Activated CD4-positive, alpha-beta T cell treated with anti-CD3 and anti-CD28 coated beads, Interleukin-2, amount 10 ng/mL, durations not matched to agents 7 days and 5 days (primary cell): ENCODE measurements around the gene VWA5A. TPM values are rescaled to one million over a fixed set of nuclear protein-coding genes. Genes with fewer than 3 reads are reported as not detected.

Experiments used
- CTCF ChIA-PET: fragments of 350-600 bp; sonication (Branson Sonifier 250); formaldehyde crosslinking; loops from one replicate; lab custom pipeline; 2021; ENCODE audit warnings: antibody characterized with exemption; lab: Charles Lee
- POLR2A ChIA-PET: fragments of 350-600 bp; sonication (Branson Sonifier 250); formaldehyde crosslinking; loops from one replicate; lab custom pipeline; 2021; ENCODE audit warnings: antibody characterized with exemption; lab: Charles Lee
- DNase-seq: peaks from one replicate; pipeline ENCODE4 v3.0.0-alpha.2; 2020
- H3K27ac Mint-ChIP-seq: one replicate; pipeline ENCODE4 v1.8.0; 2021; ENCODE audit warnings: mild to moderate bottlenecking, moderate library complexity, mixed read lengths
- H3K27me3 Mint-ChIP-seq: one replicate; pipeline ENCODE4 v1.8.0; 2021; ENCODE audit warnings: mixed read lengths
- H3K36me3 Mint-ChIP-seq: one replicate; pipeline ENCODE4 v1.8.0; 2021; ENCODE audit warnings: low read depth, mixed read lengths
- H3K4me1 Mint-ChIP-seq: one replicate; pipeline ENCODE4 v1.8.0; 2021; ENCODE audit warnings: mixed read lengths
- H3K4me3 Mint-ChIP-seq: one replicate; pipeline ENCODE4 v1.8.0; 2021; ENCODE audit warnings: mild to moderate bottlenecking, moderate library complexity, mixed read lengths
- H3K9me3 Mint-ChIP-seq: one replicate; pipeline ENCODE4 v1.8.0; 2021; ENCODE audit warnings: mixed read lengths
- total RNA-seq, 2 experiments: library from RNA; stranded (reverse); gene quantifications; one replicate each; pipeline ENCODE4 v1.2.3, GENCODE V29; 2021

Gene VWA5A
- total RNA-seq, 2 experiments from 2014 or later, result 6.7 to 6.8 TPM

DNA sequence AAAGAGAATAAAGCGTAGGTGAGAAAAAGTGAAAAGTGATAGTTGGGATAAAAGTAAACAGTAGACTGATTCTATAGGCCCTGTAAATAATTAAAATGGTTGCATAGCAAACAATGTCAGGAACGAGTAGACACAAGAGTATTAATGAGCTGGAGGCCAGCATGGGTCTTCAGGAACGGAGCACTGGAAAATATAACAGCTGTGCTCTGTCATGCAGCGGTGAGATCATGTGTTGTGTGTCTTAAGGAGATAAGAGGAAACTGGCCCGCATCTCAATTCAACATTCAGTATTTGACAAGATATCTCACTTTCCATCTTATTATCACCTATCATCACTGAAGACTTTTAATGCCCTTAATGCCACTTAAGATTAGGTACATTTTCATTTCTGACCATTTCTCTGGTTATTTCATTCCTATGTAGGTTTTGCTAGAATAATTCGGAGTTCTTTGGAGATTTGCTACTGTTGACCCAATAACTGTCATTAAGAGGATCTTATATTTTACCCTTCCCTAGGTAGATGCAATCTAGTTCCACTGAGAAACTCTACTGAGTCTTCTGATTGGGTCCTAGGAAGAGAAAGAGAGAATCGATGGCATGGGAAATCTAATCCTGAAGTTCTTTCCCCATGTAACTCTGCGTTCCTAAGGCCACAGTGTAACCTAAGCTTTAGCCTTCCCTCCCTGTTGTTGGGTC, 35.5 kb upstream of the VWA5A start:
- POLR2A ChIA-PET, result no interaction called here

DNA sequence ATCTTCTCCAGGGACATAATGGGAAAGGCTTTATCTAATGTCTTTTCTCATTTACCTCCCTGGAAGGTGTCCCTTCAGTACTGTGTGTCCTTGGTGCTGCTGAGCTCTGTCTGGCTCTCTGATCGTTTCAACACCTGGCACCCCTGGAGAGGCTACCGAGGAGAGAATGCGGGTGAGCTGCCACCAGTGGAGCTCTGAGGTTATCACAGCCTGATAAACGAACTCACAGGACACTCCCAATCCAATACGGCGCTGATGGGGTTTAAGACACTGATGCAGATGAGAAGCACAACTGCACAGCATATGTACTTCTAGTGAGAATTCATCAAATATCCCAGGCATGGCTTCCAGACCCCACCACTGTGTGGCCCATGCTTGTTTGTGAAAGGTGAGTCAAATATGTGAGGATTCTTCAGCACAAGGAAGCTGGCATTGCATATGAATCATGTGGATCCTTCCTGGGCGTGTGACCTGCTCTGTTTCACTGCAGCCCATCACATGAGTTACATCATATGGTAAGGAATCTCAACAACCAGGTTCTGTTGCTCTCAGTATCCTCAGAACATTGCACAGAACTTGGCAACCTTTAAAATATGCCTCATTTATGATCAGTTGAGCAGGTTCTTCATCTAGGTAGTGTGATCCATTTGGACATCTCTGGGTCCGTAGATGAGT, 34.8 kb upstream of the VWA5A start:
- peaks cover 34% of the 10 kb centered on the region for H3K27me3 Mint-ChIP-seq
- CTCF ChIA-PET, result no interaction called here
- no peaks in the 10 kb centered on the region for H3K36me3 Mint-ChIP-seq
- no peaks in the 10 kb centered on the region for H3K9me3 Mint-ChIP-seq
- DNase-seq, result no peak
- H3K4me1 Mint-ChIP-seq, result peaks cover 2% of the 10 kb centered on the region
- POLR2A ChIA-PET, result no interaction called here
- no peak overlapping the region for H3K27ac Mint-ChIP-seq
- no peak overlapping the region for H3K4me3 Mint-ChIP-seq

More for the DNA sequence above, 35.5 kb upstream of the VWA5A start:
- CTCF ChIA-PET, result no interaction called here
- DNase-seq, result no peak
- H3K4me3 Mint-ChIP-seq, result no peak overlapping the region
- peaks cover 2% of the 10 kb centered on the region for H3K4me1 Mint-ChIP-seq
- no peaks in the 10 kb centered on the region for H3K9me3 Mint-ChIP-seq
- H3K27me3 Mint-ChIP-seq, result peaks cover 37% of the 10 kb centered on the region
- no peak overlapping the region for H3K27ac Mint-ChIP-seq
- no peaks in the 10 kb centered on the region for H3K36me3 Mint-ChIP-seq

DNA sequence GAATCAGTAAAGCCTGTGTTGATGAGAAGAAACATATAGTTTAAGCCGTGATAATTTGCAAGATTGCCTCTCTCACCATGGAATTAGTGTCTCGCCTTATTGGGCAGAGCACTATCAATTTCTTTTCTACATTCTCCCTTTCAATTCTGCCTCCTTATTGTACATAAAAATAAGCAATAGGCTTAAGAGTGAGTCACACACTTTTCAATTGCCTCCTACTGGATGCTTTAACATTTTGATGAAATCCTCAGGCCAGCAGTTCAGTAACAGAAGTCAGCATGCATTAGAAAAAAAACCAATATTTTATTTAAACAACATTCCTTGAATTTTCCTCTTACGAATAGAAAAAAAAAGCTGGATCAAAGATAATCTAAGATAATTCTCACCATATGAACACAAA, 33.8 kb upstream of the VWA5A start:
- Mint-ChIP-seq H3K36me3 (no peaks in the 10 kb centered on the region), H3K4me3 (no peak overlapping the region), H3K9me3 (no peaks in the 10 kb centered on the region), H3K4me1 (no peaks in the 10 kb centered on the region), H3K27me3 (peaks cover 33% of the 10 kb centered on the region), H3K27ac (no peak overlapping the region)
- ChIA-PET CTCF (no interaction called here), POLR2A (no interaction called here)
- no peak for DNase-seq

DNA sequence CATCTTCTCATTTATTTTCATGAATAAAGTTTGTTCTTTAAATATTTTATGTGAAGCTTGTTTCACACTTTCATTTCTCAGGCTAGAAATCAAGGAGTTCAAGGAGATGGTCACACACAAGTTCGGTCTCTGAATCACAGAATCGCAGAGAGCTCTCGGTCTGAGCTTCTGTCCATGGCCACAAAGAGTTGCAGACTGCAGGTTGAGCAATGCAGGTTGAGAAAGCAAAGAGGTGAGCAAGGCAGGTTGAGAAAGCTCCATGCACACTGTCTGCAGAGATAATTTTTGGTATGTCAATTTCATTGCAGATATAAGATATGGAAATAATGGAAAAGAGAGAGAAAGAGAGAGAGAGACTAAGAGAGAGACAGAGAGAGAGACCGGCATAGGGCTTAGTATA, 32.9 kb upstream of the VWA5A start:
- no peaks in the 10 kb centered on the region for H3K4me1 Mint-ChIP-seq
- H3K27me3 Mint-ChIP-seq, result peaks cover 27% of the 10 kb centered on the region
- no peak overlapping the region for H3K27ac Mint-ChIP-seq
- H3K36me3 Mint-ChIP-seq, result no peaks in the 10 kb centered on the region
- H3K4me3 Mint-ChIP-seq, result no peak overlapping the region
- CTCF ChIA-PET, result no interaction called here
- POLR2A ChIA-PET, result no interaction called here
- no peaks in the 10 kb centered on the region for H3K9me3 Mint-ChIP-seq
- no peak for DNase-seq

DNA sequence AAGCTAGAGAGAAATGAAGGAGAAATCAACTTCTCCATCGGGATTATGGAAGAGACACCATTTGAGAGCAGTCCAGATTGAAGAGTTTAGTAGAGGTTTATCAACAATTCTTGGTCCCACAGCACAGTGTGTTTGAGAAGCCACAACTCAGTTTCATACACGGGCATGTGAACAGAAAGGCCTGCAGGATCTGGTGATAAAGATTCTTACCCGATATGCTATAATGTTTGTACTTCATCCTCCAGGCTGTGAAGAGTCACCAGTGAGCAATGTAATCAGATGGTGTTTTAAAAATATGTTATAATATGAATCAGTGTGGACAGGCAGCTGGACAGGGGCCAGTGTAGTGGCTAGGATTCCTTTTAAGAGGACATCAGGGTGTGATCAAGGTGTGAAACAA, 29.7 kb upstream of the VWA5A start:
- CTCF ChIA-PET, result no interaction called here

DNA sequence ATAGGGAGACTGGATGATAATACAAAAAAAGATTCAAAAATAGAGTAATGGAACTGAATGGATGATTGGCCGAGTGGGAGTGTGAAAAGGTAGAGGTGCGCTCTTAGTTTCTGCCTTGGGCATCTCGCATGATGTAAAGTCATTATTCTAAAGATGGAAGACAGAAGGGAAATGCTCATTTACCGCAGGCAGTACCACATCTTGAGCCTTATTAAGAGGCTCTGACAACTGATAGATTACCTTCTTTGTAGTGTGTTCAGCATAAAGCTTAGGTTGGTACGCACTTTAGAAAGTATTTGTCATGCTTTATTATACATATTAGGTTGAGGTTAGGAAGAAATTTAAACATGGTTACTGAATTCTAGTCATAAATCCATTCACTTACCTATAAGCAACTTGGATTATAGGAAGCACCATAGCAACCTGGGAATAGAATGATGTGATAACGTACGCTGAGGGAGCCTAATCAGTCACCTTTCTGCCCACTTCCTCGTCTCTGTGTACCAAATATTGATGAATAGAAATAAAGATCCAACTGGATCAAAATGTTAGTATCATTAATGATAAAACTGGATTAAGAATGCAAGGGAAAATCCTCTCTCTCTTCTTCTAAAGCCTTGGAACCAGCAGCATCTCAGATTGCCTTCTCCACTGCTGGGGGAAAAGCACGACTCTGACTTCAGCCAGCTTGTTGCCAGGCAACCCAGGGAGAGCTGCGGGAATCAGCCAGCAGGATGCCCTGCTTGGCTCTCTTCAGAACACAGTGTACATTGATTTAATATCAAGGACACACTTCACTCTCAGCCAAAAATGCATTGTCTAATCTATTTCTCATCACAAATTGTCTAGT, 29.0 kb upstream of the VWA5A start:
- ChIA-PET POLR2A (no interaction called here), CTCF (no interaction called here)
- Mint-ChIP-seq H3K36me3 (no peaks in the 10 kb centered on the region), H3K4me1 (no peaks in the 10 kb centered on the region), H3K4me3 (no peak overlapping the region), H3K27ac (no peak overlapping the region), H3K9me3 (no peaks in the 10 kb centered on the region), H3K27me3 (peaks cover 29% of the 10 kb centered on the region)
- no peak for DNase-seq

More for the DNA sequence above, 29.7 kb upstream of the VWA5A start:
- POLR2A ChIA-PET, result no interaction called here
- no peaks in the 10 kb centered on the region for H3K36me3 Mint-ChIP-seq
- H3K9me3 Mint-ChIP-seq, result no peaks in the 10 kb centered on the region
- no peak overlapping the region for H3K4me3 Mint-ChIP-seq
- H3K27ac Mint-ChIP-seq, result no peak overlapping the region
- H3K27me3 Mint-ChIP-seq, result peaks cover 26% of the 10 kb centered on the region
- no peaks in the 10 kb centered on the region for H3K4me1 Mint-ChIP-seq
- DNase-seq, result no peak

DNA sequence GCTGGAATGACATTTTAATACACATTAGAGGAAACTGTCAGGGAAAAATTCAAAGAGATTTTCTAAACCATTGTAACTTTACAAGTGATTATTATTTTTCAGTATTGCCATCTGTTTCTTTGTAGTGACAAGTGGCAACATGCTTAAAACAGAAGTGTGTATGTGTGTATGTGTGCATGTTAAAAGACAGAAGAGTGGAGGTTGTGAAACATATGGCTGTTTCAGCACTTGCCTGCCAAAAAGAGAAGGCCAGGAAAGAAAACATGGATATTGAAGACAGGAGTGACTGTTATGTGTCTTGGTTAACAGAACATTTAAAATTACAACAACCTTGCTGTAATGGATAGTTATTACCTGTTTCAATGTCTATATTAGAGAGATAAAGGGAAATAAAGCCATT, 24.3 kb upstream of the VWA5A start:
- Mint-ChIP-seq H3K4me1 (no peaks in the 10 kb centered on the region), H3K4me3 (no peak overlapping the region), H3K9me3 (no peaks in the 10 kb centered on the region), H3K36me3 (no peaks in the 10 kb centered on the region), H3K27ac (no peak overlapping the region), H3K27me3 (peaks cover 23% of the 10 kb centered on the region)
- DNase-seq, result no peak
- POLR2A ChIA-PET, result no interaction called here
- CTCF ChIA-PET, result no interaction called here

DNA sequence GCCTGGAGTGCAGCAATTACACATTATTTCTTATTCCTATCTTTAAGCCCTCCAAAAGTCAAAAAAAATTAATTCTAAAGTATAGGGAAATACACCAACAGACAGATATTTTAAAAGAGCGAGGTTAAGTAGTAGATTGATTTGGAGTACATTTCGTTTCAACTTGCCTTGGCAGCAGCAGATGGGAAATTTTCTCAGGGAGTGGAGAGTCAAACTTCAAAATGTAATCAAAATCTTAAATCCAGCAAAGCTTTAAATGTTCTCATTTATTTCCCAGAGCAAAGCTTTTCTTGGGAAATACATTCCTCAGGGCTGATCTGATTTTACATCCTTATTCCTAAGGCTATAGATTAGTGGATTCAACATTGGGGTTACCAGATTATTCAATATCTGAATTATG, 21.9 kb upstream of the VWA5A start:
- peaks cover 22% of the 10 kb centered on the region for H3K27me3 Mint-ChIP-seq
- no peaks in the 10 kb centered on the region for H3K36me3 Mint-ChIP-seq
- no peak overlapping the region for H3K4me3 Mint-ChIP-seq
- H3K9me3 Mint-ChIP-seq, result no peaks in the 10 kb centered on the region
- POLR2A ChIA-PET, result no interaction called here
- no peak overlapping the region for H3K27ac Mint-ChIP-seq
- CTCF ChIA-PET, result no interaction called here
- no peak for DNase-seq
- no peaks in the 10 kb centered on the region for H3K4me1 Mint-ChIP-seq

DNA sequence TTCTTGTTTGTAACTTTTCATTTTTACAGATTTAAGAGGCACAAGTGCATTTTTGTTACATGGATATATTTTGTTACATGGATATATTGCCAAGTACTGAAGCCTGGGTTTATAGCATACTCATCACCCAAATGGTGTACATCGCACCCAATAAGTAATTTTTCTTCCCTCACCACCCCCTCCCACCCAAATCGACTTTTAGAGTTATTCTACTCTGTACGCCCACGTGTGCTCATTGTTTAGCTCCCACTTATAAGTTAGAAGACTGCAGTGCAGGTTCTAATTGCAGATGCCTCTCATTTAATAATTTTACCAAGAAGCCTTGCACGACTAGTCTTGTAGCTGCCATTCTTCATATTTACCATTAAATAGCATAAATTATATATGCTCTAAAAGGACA, 20.5 kb upstream of the VWA5A start:
- no peak for DNase-seq
- Mint-ChIP-seq H3K9me3 (no peaks in the 10 kb centered on the region), H3K27me3 (peaks cover 22% of the 10 kb centered on the region), H3K4me1 (no peaks in the 10 kb centered on the region), H3K27ac (no peak overlapping the region), H3K36me3 (no peaks in the 10 kb centered on the region), H3K4me3 (no peak overlapping the region)
- CTCF ChIA-PET, result no interaction called here
- POLR2A ChIA-PET, result no interaction called here

DNA sequence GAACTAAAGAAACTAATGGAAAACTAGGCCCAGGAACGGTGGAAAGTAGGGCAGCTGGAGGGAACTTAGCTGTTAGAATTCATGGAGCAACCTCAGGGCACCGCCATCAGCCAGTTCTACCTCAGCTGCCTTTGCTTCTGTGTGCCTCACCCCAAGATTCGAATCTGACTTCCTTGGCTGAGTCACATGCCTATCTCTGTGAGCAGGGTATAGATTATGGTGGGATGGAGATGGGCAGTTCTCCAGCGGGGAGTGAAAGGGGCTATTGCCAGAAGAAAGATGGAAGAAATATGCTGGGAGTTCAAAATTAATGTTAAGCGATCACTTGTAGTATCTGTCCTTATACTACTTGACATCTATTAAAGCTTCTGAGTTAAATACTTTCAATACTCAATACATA, 18.9 kb upstream of the VWA5A start:
- POLR2A ChIA-PET, result no interaction called here

DNA sequence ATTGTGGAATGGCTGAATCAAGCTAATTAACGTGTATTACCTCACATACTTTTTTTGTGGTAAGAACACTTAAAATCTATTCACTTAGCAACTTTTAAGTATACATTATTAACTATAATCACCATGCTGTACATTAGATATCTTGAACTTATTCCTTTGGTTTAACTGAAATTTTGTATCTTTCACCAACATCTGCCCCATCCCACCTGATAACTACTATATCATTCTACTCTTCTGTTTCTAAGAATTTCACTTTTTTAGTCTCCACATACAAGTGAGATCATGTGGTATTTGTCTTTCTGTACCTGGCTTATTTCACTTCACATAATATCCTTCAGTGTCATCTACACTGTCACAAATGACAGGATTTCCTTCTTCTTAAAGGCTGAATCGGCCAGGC, 17.1 kb upstream of the VWA5A start:
- CTCF ChIA-PET, result no interaction called here
- POLR2A ChIA-PET, result no interaction called here
- Mint-ChIP-seq H3K4me1 (no peaks in the 10 kb centered on the region), H3K9me3 (no peaks in the 10 kb centered on the region), H3K36me3 (no peaks in the 10 kb centered on the region), H3K27me3 (peaks cover 25% of the 10 kb centered on the region), H3K4me3 (no peak overlapping the region), H3K27ac (no peak overlapping the region)
- no peak for DNase-seq

More for the DNA sequence above, 18.9 kb upstream of the VWA5A start:
- no peaks in the 10 kb centered on the region for H3K36me3 Mint-ChIP-seq
- no peak for DNase-seq
- H3K4me3 Mint-ChIP-seq, result no peak overlapping the region
- peaks cover 20% of the 10 kb centered on the region for H3K27me3 Mint-ChIP-seq
- H3K4me1 Mint-ChIP-seq, result no peaks in the 10 kb centered on the region
- H3K27ac Mint-ChIP-seq, result no peak overlapping the region
- no peaks in the 10 kb centered on the region for H3K9me3 Mint-ChIP-seq
- CTCF ChIA-PET, result no interaction called here

DNA sequence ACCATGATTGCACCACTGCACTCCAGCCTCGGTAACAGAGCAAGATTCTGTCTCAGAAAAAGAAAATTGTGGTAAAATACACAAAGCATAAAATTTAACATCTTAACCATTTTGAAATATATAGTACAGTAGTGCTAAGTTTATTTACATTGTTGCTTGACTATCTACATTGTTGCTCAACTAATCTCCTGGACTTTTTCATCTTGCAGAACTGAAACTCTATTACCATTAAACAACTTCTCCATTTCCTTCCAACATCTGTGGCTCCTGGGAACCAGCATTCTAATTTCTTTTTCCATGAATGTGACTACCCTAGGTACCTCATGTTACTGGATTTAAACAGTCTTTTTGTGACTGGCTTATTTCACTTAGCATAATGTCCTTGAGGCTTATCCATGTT, 13.5 kb upstream of the VWA5A start:
- Mint-ChIP-seq H3K36me3 (no peaks in the 10 kb centered on the region), H3K4me1 (no peaks in the 10 kb centered on the region), H3K4me3 (no peak overlapping the region), H3K27ac (no peak overlapping the region), H3K9me3 (no peaks in the 10 kb centered on the region), H3K27me3 (peaks cover 35% of the 10 kb centered on the region)
- ChIA-PET POLR2A (no interaction called here), CTCF (no interaction called here)
- no peak for DNase-seq

DNA sequence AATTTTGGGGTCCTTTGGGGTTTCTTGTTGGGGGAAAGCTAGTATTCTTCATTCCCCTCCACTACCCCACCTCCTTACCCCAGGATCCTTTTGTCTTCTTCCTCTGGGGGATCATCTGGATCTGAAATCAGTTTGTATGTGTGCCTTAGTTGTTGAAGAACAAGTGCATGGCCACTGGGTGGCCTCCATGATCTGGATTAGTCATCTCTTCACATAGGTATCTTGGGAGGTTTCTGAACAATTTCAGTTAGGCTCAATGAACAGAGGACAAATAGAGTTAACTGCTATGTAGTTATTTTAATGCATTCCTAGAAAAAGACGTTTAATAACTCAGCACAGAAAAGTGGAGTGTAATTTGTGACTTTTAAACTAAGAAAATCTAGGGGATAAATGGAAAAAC, 7.1 kb upstream of the VWA5A start:
- Mint-ChIP-seq H3K36me3 (no peaks in the 10 kb centered on the region), H3K9me3 (no peaks in the 10 kb centered on the region), H3K27me3 (peaks cover 48% of the 10 kb centered on the region), H3K4me3 (no peak overlapping the region), H3K4me1 (no peaks in the 10 kb centered on the region), H3K27ac (no peak overlapping the region)
- ChIA-PET CTCF (no interaction called here), POLR2A (no interaction called here)
- DNase-seq, result peak; percentile 21
